NCI-H2227 (cell line): ENCODE data around the gene MORF4L2.

Source experiments
- DNase-seq: peaks from one replicate; lab custom pipeline; 2025; ENCODE audit not compliant: unreplicated experiment; lab: John Stamatoyannopoulos, UW

Gene MORF4L2

GRCh38 chrX:103686199-103687072 lies at the start of gene MORF4L2:
MORF4L2 (minus strand) TSS chrX:103686699; CDS start chrX:103677027, 9,672 bp downstream.
- peak; percentile 98 for DNase-seq

- peak; percentile 66 for DNase-seq
These were observed 47.7 kb upstream of the MORF4L2 start for GRCh38 chrX:103734125-103734760.

- DNase-seq: no peak
These were observed 46.5 kb upstream of the MORF4L2 start for GRCh38 chrX:103733017-103733416.

- no peak for DNase-seq
These were observed 44.4 kb upstream of the MORF4L2 start for GRCh38 chrX:103730796-103731493.

- no peak for DNase-seq
These were observed 43.8 kb upstream of the MORF4L2 start for GRCh38 chrX:103730147-103730795.

- DNase-seq: no peak
These were observed 42.5 kb upstream of the MORF4L2 start for GRCh38 chrX:103729015-103729414.

- no peak for DNase-seq
These were observed 40.6 kb upstream of the MORF4L2 start for GRCh38 chrX:103727115-103727514.

GRCh38 chrX:103726477-103726876 lies 40.0 kb upstream of the MORF4L2 start:
- DNase-seq: no peak

- DNase-seq: no peak
These were observed 36.0 kb upstream of the MORF4L2 start for GRCh38 chrX:103722505-103722904.

GRCh38 chrX:103718120-103718519 lies 31.6 kb upstream of the MORF4L2 start:
- no peak for DNase-seq

GRCh38 chrX:103716962-103717361 lies 30.5 kb upstream of the MORF4L2 start:
- DNase-seq: no peak

GRCh38 chrX:103710609-103711008 lies 24.1 kb upstream of the MORF4L2 start, which contains the start of gene TMEM31:
TMEM31 (plus strand) TSS chrX:103710909; CDS start chrX:103712259, 1,350 bp downstream.
- no peak for DNase-seq

GRCh38 chrX:103704863-103705262 lies 18.4 kb upstream of the MORF4L2 start:
- DNase-seq: no peak

- no peak for DNase-seq
These were observed 12.7 kb upstream of the MORF4L2 start for GRCh38 chrX:103699243-103699642.

GRCh38 chrX:103697687-103698086 lies 11.2 kb upstream of the MORF4L2 start:
- no peak for DNase-seq

- DNase-seq: no peak
These were observed 4.6 kb upstream of the MORF4L2 start for GRCh38 chrX:103691059-103691458.

- DNase-seq: peak; percentile 73
These were observed 2.4 kb upstream of the MORF4L2 start for GRCh38 chrX:103688946-103689345.

- peak; percentile 93 for DNase-seq
These were observed 1.2 kb upstream of the MORF4L2 start for GRCh38 chrX:103687696-103688201.

GRCh38 chrX:103687073-103687695 lies 685 bp upstream of the MORF4L2 start:
- DNase-seq: peak; percentile 95

- peak; percentile 12 for DNase-seq
These were observed 1.1 kb downstream of the MORF4L2 start for GRCh38 chrX:103685396-103685795.
